Limb (tissue), 2 donors: ENCODE results near the gene ACOT2.

ENCODE experiments used
- DNase-seq, 2 donors: peaks; one replicate each; pipeline ENCODE4 v3.0.0-alpha.2; 2016; ENCODE audit errors: extremely low spot score in 2 of 2

The ACOT2 gene

GRCh38 chr14:73613419-73613963 lies 44.5 kb downstream of the ACOT2 start:
- no peak for DNase-seq

- DNase-seq = no peak
These were observed 47.8 kb downstream of the ACOT2 start for GRCh38 chr14:73616831-73617230.

GRCh38 chr14:73619524-73619923 lies 50.5 kb downstream of the ACOT2 start:
- DNase-seq = no peak

GRCh38 chr14:73620268-73620667 lies 51.3 kb downstream of the ACOT2 start:
- no peak for DNase-seq

GRCh38 chr14:73623504-73624054 lies 54.6 kb downstream of the ACOT2 start:
- DNase-seq = no peak
